Measurements from ENCODE around the gene LCN10. TPM values are rescaled to one million over a fixed set of nuclear protein-coding genes. Genes with fewer than 3 reads are reported as not detected.

Gene LCN10
- total and polyA plus RNA-seq, 10 of the 15 experiments (the other 5 are each of a cell fraction or from before 2014, with no cell fraction given) = 0.06 to 1.3 (median 0.21) TPM; not detected in 1

GRCh38 chr9:136740491-136740890 lies 2.2 kb downstream of the LCN10 start:
- ATAC-seq (no peak), FAIRE-seq (no peak), DNase-seq (ENCODE audit: low read depth, low spot score) (no peak)
- CTCF ChIA-PET = interaction anchor here (1.7 kb wide), 1 partner anchor 14 kb away, joined by 6 read pairs; no protein-coding TSS in a partner anchor
- Histone ChIP-seq H3K27ac (ENCODE audit: control insufficient read depth, insufficient read depth) (no peak overlapping the region), H3K4me3 (no peak overlapping the region), H3K9ac (ENCODE audit: control insufficient read depth, insufficient read depth, low read length) (no peak overlapping the region), H4K20me1 (ENCODE audit: control insufficient read depth, insufficient read depth) (no peaks in the 10 kb centered on the region), H3K9me3 (replicated peaks; ENCODE audit: control insufficient read depth, insufficient read depth, low read length) (no peaks in the 10 kb centered on the region), H2AFZ (ENCODE audit: control insufficient read depth, low read depth, low read length) (no peak overlapping the region), H3K27me3 (replicated peaks in 1 of 2; ENCODE audit: control insufficient read depth in 2 of 2, insufficient read depth in 2 of 2, low read length in 1 of 2) (peaks cover 0 to 8% of the 10 kb centered on the region in 2 experiments; a peak in 3 of 4 replicates), H3K79me2 (ENCODE audit: control insufficient read depth, insufficient read depth, low read length) (no peaks in the 10 kb centered on the region), H3K36me3 (ENCODE audit: control insufficient read depth in 2 of 2, insufficient read depth in 2 of 2, low read length in 1 of 2) (no peaks in the 10 kb centered on the region), H3K4me2 (ENCODE audit: control insufficient read depth, insufficient read depth) (no peak overlapping the region), H3K4me1 (ENCODE audit: control insufficient read depth, insufficient read depth, low read length) (peaks cover 15% of the 10 kb centered on the region)
- 65% methylated on average over 14 of the region's 16 CpGs for WGBS (ENCODE audit: insufficient coverage, insufficient replicate concordance, low lambda C conversion rate, missing lambda C conversion rate)
- TF ChIP-seq SUPT20H (IDR thresholded peaks at IDR 0.05; ENCODE audit: borderline replicate concordance, control insufficient read depth, low read depth, low read length) (no peak), NFYA (IDR thresholded peaks at IDR 0.05; ENCODE audit: borderline replicate concordance, low read depth, low read length) (no peak), SUZ12 (IDR thresholded peaks at IDR 0.05; ENCODE audit: unreplicated experiment) (no peak), HCFC1 (IDR thresholded peaks at IDR 0.05; ENCODE audit: low read length) (no peak), IRF5 (IDR thresholded peaks at IDR 0.05; ENCODE audit: borderline replicate concordance) (no peak), SIX5 (IDR thresholded peaks at IDR 0.05; ENCODE audit: low read depth, low read length, severe bottlenecking) (no peak), TBL1XR1 (IDR thresholded peaks at IDR 0.05; ENCODE audit: low read depth, low read length) (no peak), IRF4 (IDR thresholded peaks at IDR 0.05; ENCODE audit: low read depth, low read length) (no peak), EED (IDR thresholded peaks at IDR 0.05; ENCODE audit: low read depth) (no peak), ZNF217 (IDR thresholded peaks at IDR 0.05) (no peak), USF2 (IDR thresholded peaks at IDR 0.05; ENCODE audit: borderline replicate concordance, low read depth, low read length) (no peak), HDAC2 (IDR thresholded peaks at IDR 0.05) (no peak), TCF7 (IDR thresholded peaks at IDR 0.05; ENCODE audit: borderline replicate concordance) (no peak), KAT2A (conservative IDR thresholded peaks at IDR 0.05; ENCODE audit: control insufficient read depth, low read depth, low read length) (no peak), RB1 (IDR thresholded peaks at IDR 0.05; ENCODE audit: borderline replicate concordance) (no peak), KLF5 (IDR thresholded peaks at IDR 0.05; ENCODE audit: partially characterized antibody) (no peak), CUX1 (IDR thresholded peaks at IDR 0.05; ENCODE audit: insufficient replicate concordance, low read depth, low read length) (no peak)
- BruUV-seq (replicated peaks) = no TSS peak
- in situ Hi-C loops (cut with MboI) (no loop called here), intact Hi-C loops (cut with micrococcal nuclease; ENCODE audit: unreplicated experiment) (no loop called here)
- RAD21 ChIA-PET (ENCODE audit: unreplicated experiment) = no interaction called here
- POLR2A ChIA-PET = interaction anchor here (1.1 kb wide), 1 partner anchor 12 kb away, joined by 4 read pairs; no protein-coding TSS in a partner anchor
- SMC1A ChIA-PET (ENCODE audit: uncharacterized antibody, unreplicated experiment) = interaction anchor here (2.2 kb wide), 1 partner anchor 13 kb away, joined by 7 read pairs; no protein-coding TSS in a partner anchor

Data from GM12878 (cell line).